ENCODE data around the gene CFC1B.
"Not testable (repeated sequence)": the region's sequence is repeated elsewhere in the genome, so short reads cannot be mapped to it uniquely, and the experiment has no call there.

DNA sequence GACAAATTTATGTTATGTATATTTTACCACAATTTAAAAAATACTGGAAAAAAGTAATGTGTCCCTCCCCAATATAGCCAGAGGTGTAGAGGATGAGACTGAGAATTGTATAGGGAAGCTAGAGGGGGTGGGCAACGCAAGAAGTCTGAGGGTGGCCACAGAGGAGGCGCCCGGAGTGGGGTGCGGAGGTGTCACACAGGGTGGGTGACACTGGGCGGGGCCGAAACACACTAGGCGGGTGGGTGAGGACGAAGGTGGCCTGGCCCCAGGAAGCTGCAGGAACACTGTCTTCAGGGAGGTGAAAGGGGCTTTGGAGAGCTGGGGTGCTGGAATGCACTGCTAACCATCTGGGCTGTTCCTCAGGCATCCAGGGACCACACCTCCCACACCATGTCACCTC, 35.4 kb downstream of the CFC1B start:
- TF ChIP-seq SMC3 (IDR thresholded peaks at IDR 0.05); CTCF (IDR thresholded peaks at IDR 0.05); PBX3 (IDR thresholded peaks at IDR 0.05); ZNF302 (CRISPR knock-in tag; IDR thresholded peaks at IDR 0.05); EP300 (IDR thresholded peaks at IDR 0.05); POLR2A (IDR thresholded peaks at IDR 0.05; ENCODE audit: low read length); MYC (IDR thresholded peaks at IDR 0.05; ENCODE audit: borderline replicate concordance, low read length); FOSL2 (IDR thresholded peaks at IDR 0.05); FOSL2 (CRISPR knock-in tag; IDR thresholded peaks at IDR 0.05); BHLHE40 (IDR thresholded peaks at IDR 0.05; ENCODE audit: low read depth, low read length); CEBPB (IDR thresholded peaks at IDR 0.05); MAZ (IDR thresholded peaks at IDR 0.05; ENCODE audit: borderline replicate concordance, low read depth, low read length); GATA3 (IDR thresholded peaks at IDR 0.05; ENCODE audit: borderline replicate concordance): not testable (repeated sequence)
- TF ChIP-seq, protein P1, sequence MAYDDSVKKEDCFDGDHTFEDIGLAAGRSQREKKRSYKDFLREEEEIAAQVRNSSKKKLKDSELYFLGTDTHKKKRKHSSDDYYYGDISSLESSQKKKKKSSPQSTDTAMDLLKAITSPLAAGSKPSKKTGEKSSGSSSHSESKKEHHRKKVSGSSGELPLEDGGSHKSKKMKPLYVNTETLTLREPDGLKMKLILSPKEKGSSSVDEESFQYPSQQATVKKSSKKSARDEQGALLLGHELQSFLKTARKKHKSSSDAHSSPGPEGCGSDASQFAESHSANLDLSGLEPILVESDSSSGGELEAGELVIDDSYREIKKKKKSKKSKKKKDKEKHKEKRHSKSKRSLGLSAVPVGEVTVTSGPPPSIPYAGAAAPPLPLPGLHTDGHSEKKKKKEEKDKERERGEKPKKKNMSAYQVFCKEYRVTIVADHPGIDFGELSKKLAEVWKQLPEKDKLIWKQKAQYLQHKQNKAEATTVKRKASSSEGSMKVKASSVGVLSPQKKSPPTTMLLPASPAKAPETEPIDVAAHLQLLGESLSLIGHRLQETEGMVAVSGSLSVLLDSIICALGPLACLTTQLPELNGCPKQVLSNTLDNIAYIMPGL (CRISPR knock-in tag; IDR thresholded peaks at IDR 0.05; ENCODE audit: borderline replicate concordance): not testable (repeated sequence)

Measured in A549 (cell line).